Measurements from ENCODE around the gene CLTB. TPM values are rescaled to one million over a fixed set of nuclear protein-coding genes. Genes with fewer than 3 reads are reported as not detected.
A peak's percentile ranks its signal among the peaks of the same experiment; 100 is the strongest.

CLTB gene
- total and polyA plus RNA-seq, 2 of the 13 experiments (the other 11 are each of a cell fraction or from before 2014, with no cell fraction given): 23.3 to 33.8 TPM

DNA sequence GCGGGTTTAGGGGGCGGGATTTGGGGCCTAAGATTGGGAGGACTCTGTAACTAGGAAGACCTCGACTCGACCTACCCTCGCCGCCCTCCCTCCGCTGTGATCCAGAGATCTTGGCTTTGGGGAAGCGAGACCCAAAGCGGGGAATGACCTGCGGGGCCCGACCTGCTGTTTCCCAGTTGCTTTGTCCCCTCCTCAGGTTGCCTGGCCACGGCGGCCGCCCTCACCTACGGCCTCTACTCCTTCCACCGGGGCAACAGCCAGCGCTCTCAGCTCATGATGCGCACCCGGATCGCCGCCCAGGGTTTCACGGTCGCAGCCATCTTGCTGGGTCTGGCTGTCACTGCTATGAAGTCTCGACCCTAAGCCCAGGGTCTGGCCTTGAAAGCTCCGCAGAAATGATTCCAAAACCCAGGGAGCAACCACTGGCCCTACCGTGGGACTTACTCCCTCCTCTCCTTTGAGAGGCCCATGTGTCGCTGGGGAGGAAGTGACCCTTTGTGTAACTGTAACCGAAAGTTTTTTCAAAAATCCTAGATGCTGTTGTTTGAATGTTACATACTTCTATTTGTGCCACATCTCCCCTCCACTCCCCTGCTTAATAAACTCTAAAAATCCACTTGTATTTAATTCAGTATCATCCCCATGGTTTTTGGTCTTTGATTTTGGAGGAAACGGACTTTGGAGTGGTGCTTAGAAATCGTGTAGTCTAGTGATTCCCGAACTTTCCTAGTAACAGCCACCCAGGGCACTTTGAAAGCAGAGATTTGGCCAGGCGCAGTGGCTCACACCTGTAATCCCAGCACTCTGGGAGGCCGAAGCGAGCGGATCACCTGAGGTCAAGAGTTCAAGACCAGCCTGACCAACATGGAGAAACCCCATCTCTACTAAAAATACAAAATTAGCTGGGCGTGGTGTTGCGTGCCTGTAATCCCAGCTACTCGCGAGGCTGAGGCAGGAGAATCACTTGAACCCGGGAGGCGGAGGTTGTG lies 26.9 kb downstream of the CLTB start (continued):
- TF ChIP-seq GLMP (CRISPR knock-in tag; IDR thresholded peaks at IDR 0.05; ENCODE audit: borderline replicate concordance) (no peak), ZNF567 (CRISPR knock-in tag; IDR thresholded peaks at IDR 0.05; ENCODE audit: borderline replicate concordance) (peak; percentile 85; the same call in 1 of the 2 replicates), KDM4B (CRISPR knock-in tag; IDR thresholded peaks at IDR 0.05) (no peak), KDM2A (CRISPR knock-in tag; IDR thresholded peaks at IDR 0.05; ENCODE audit: borderline replicate concordance, low read depth) (peak; percentile 76; the same call in 1 of the 2 replicates), THRA (CRISPR knock-in tag; IDR thresholded peaks at IDR 0.05; ENCODE audit: borderline replicate concordance) (0 out of 2 replicates have a peak, but pooled peaks have one; percentile 3), AGO2 (optimal IDR thresholded peaks at IDR 0.05; ENCODE audit: low read depth, low read length) (peak; percentile 86), TOE1 (CRISPR knock-in tag; IDR thresholded peaks at IDR 0.05) (0 out of 2 replicates have a peak, but pooled peaks have one; percentile 20), YY1 (IDR thresholded peaks at IDR 0.05; ENCODE audit: insufficient read depth, insufficient replicate concordance, low read depth, low read length) (peak; percentile 90), AFF4 (CRISPR knock-in tag; IDR thresholded peaks at IDR 0.05) (no peak), MTF2 (CRISPR knock-in tag; IDR thresholded peaks at IDR 0.05; ENCODE audit: borderline replicate concordance) (no peak), PHF8 (CRISPR knock-in tag; IDR thresholded peaks at IDR 0.05) (peak; percentile 73; the same call in 1 of the 2 replicates)
- TF ChIP-seq, protein P1, sequence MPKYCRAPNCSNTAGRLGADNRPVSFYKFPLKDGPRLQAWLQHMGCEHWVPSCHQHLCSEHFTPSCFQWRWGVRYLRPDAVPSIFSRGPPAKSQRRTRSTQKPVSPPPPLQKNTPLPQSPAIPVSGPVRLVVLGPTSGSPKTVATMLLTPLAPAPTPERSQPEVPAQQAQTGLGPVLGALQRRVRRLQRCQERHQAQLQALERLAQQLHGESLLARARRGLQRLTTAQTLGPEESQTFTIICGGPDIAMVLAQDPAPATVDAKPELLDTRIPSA (CRISPR knock-in tag; IDR thresholded peaks at IDR 0.05; ENCODE audit: borderline replicate concordance): 0 out of 2 replicates have a peak, but pooled peaks have one; percentile 76
- TF ChIP-seq, protein P2, sequence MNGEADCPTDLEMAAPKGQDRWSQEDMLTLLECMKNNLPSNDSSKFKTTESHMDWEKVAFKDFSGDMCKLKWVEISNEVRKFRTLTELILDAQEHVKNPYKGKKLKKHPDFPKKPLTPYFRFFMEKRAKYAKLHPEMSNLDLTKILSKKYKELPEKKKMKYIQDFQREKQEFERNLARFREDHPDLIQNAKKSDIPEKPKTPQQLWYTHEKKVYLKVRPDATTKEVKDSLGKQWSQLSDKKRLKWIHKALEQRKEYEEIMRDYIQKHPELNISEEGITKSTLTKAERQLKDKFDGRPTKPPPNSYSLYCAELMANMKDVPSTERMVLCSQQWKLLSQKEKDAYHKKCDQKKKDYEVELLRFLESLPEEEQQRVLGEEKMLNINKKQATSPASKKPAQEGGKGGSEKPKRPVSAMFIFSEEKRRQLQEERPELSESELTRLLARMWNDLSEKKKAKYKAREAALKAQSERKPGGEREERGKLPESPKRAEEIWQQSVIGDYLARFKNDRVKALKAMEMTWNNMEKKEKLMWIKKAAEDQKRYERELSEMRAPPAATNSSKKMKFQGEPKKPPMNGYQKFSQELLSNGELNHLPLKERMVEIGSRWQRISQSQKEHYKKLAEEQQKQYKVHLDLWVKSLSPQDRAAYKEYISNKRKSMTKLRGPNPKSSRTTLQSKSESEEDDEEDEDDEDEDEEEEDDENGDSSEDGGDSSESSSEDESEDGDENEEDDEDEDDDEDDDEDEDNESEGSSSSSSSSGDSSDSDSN (CRISPR knock-in tag; IDR thresholded peaks at IDR 0.05): peak; percentile 84

Data from HepG2 (cell line).